HT1080 (cell line): Measurements from ENCODE around the gene NNAT. TPM values are rescaled to one million over a fixed set of nuclear protein-coding genes. Genes with fewer than 3 reads are reported as not detected.
"Not testable (repeated sequence)": the region's sequence is repeated elsewhere in the genome, so short reads cannot be mapped to it uniquely, and the experiment has no call there.

ENCODE experiments used
- DNase-seq: peaks from one replicate; pipeline ENCODE4 v3.0.0-alpha.2; 2015; ENCODE audit warnings: low read depth
- total RNA-seq: library from RNA; depleted of rRNA; stranded (reverse); fragments of >200 nt; shearing (Covaris generic); gene quantifications from 2 replicates; pipeline ENCODE4 v1.2.3, GENCODE V29; 2014

The NNAT gene
- total RNA-seq, 1 experiment from 2014 or later, result not detected

- DNase-seq, result no peak
Measured at GRCh38 chr20:37540001-37540400, 19.0 kb downstream of the NNAT start.

- not testable (repeated sequence) for DNase-seq
Measured at GRCh38 chr20:37540838-37541237, 19.8 kb downstream of the NNAT start.

- no peak for DNase-seq
Measured at GRCh38 chr20:37541326-37541725, 20.3 kb downstream of the NNAT start.

GRCh38 chr20:37542281-37542680 lies 21.2 kb downstream of the NNAT start:
- DNase-seq, result peak; percentile 13

- DNase-seq, result peak; percentile 23
Measured at GRCh38 chr20:37543828-37544227, 22.8 kb downstream of the NNAT start.

GRCh38 chr20:37544386-37544785 lies 23.3 kb downstream of the NNAT start:
- no peak for DNase-seq

GRCh38 chr20:37545516-37545915 lies 24.5 kb downstream of the NNAT start:
- DNase-seq, result no peak

GRCh38 chr20:37547912-37548311 lies 26.9 kb downstream of the NNAT start:
- DNase-seq, result no peak

- not testable (repeated sequence) for DNase-seq
Measured at GRCh38 chr20:37550101-37550920, 29.3 kb downstream of the NNAT start.

GRCh38 chr20:37551660-37552059 lies 30.6 kb downstream of the NNAT start:
- not testable (repeated sequence) for DNase-seq

GRCh38 chr20:37552415-37552814 lies 31.4 kb downstream of the NNAT start:
- DNase-seq, result peak; percentile 36

- DNase-seq, result not testable (repeated sequence)
Measured at GRCh38 chr20:37554721-37555298, 33.8 kb downstream of the NNAT start.

GRCh38 chr20:37556538-37556937 lies 35.5 kb downstream of the NNAT start:
- DNase-seq, result no peak

- DNase-seq, result no peak
Measured at GRCh38 chr20:37558306-37558705, 37.3 kb downstream of the NNAT start.

GRCh38 chr20:37558779-37559178 lies 37.7 kb downstream of the NNAT start:
- DNase-seq, result no peak

GRCh38 chr20:37559312-37560027 lies 38.4 kb downstream of the NNAT start:
- no peak for DNase-seq

- DNase-seq, result no peak
Measured at GRCh38 chr20:37560629-37561028, 39.6 kb downstream of the NNAT start.

GRCh38 chr20:37562695-37563480 lies 41.8 kb downstream of the NNAT start:
- no peak for DNase-seq

GRCh38 chr20:37564016-37564387 lies 43.0 kb downstream of the NNAT start:
- DNase-seq, result no peak

GRCh38 chr20:37564388-37565133 lies 43.5 kb downstream of the NNAT start:
- peak; percentile 34 for DNase-seq
